GM12891 (cell line): ENCODE data around the gene SLC30A7.
"Not testable (repeated sequence)": the region's sequence is repeated elsewhere in the genome, so short reads cannot be mapped to it uniquely, and the experiment has no call there.

Source experiments
- DNase-seq: peaks from one replicate; pipeline ENCODE4 v3.0.0; 2011; ENCODE audit warnings: low spot score; ENCODE audit not compliant: insufficient read length
- FAIRE-seq: peaks from 2 replicates; lab custom pipeline; 2011; peaks lifted over from hg19 to GRCh38; lab: Jason Lieb, UNC
- PAX5 ChIP-seq: IDR thresholded peaks from 2 replicates; pipeline ENCODE4 v1.6.1; 2011; ENCODE audit warnings: low read length, moderate library complexity, mild to moderate bottlenecking; ENCODE audit not compliant: insufficient read depth, severe bottlenecking
- POLR2A ChIP-seq: IDR thresholded peaks from 2 replicates; pipeline ENCODE4 v1.6.1; 2011; ENCODE audit warnings: low read depth, low read length, control low read depth
- POLR2AphosphoS5 ChIP-seq: IDR thresholded peaks from 2 replicates; pipeline ENCODE4 v1.6.1; 2011; ENCODE audit warnings: low read depth, low read length, control low read depth
- POU2F2 ChIP-seq: IDR thresholded peaks from 2 replicates; pipeline ENCODE4 v1.6.1; 2011; ENCODE audit warnings: low read depth, mild to moderate bottlenecking, control low read depth, low read length, moderate library complexity
- SPI1 ChIP-seq: IDR thresholded peaks from 2 replicates; pipeline ENCODE4 v1.6.1; 2011; ENCODE audit warnings: low read depth, low read length, control low read depth
- TAF1 ChIP-seq: IDR thresholded peaks from 2 replicates; pipeline ENCODE4 v1.6.1; 2011; ENCODE audit warnings: low read depth, low read length, control low read depth

Gene SLC30A7

DNA sequence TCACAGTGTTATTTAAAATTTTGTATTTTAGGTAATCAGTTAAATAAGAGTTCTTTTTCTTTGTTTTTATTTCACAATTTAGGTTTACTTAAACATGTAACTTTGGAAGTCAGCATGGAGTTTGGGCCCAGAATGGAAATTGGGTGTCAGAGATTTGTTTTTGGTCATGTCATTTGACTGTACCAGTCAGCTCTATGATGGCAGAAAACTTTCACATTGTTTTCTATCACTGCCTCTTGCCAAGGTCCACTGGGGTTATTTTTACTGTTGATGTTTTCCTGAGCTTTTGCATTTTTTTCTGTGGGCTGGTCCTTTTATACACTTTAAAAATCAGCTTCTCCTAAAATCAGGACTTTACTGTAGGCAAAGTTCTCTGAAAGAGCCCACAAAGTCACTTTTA is 54.4 kb downstream of the SLC30A7 start:
- DNase-seq (no peak), FAIRE-seq (no peak)
- no peak for TF ChIP-seq POLR2A
- TF ChIP-seq POU2F2 = no peak
- TF ChIP-seq TAF1 = no peak
- no peak for TF ChIP-seq POLR2AphosphoS5
- no peak for TF ChIP-seq PAX5
- no peak for TF ChIP-seq SPI1

DNA sequence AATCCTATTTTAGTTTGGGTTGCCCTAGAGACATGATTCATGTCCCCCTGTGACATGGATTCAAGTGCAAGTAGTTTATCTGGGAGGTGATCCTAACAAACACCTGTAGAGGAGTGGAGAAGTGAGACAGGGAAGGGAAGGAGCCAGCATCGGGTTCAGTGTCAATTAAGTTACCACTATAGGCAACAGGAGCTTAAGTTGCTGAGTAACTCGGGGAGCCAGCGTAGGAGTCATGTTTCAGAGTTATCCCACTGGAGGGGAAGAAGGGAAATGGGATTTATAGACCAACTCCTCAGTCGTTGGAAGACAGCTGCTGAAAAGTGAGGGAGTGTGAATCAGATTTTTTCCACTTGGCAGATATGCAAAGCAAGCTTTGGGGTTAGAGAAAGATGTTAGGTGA is 54.9 kb downstream of the SLC30A7 start:
- TF ChIP-seq SPI1 = no peak
- no peak for TF ChIP-seq TAF1
- TF ChIP-seq POU2F2 = no peak
- TF ChIP-seq PAX5 = no peak
- TF ChIP-seq POLR2AphosphoS5 = no peak
- no peak for TF ChIP-seq POLR2A
- peak; percentile 66 for FAIRE-seq
- no peak for DNase-seq

DNA sequence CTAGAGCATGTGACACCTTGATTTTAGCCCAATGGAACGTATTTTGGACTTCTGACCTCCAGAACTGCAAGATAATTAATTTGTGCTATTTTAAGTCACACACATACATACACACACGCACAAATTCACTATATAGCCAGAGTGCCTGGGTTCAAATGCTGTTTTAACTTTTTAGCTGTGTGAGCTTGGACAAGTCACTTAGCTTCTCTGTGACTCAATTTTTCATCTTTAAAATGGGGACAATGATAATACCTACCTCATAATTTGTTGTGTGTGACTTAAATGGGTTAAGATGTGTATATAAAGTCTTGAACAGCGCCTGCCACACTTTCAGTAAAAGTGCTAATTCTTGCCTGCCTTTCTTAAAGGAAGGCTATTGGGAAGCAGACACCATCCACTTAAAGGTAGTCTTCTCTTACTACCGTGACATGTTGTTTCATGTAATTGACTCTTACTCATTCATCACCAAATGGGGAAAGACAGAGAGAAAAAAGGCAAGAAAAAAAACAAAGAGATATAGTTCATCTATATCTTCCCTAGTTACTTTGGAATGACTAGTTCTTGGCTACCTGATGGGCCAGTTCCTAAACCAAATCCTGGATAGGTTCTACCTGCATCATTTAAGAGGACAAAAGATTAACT is 56.3 kb downstream of the SLC30A7 start:
- TF ChIP-seq POU2F2 (no peak), SPI1 (no peak), POLR2A (no peak), TAF1 (no peak), PAX5 (no peak), POLR2AphosphoS5 (no peak)
- FAIRE-seq (peak; percentile 5), DNase-seq (no peak)

- peak; percentile 45 for FAIRE-seq
- not testable (repeated sequence) for DNase-seq
These were observed 57.1 kb downstream of the SLC30A7 start for GRCh38 chr1:100952970-100953369.

DNA sequence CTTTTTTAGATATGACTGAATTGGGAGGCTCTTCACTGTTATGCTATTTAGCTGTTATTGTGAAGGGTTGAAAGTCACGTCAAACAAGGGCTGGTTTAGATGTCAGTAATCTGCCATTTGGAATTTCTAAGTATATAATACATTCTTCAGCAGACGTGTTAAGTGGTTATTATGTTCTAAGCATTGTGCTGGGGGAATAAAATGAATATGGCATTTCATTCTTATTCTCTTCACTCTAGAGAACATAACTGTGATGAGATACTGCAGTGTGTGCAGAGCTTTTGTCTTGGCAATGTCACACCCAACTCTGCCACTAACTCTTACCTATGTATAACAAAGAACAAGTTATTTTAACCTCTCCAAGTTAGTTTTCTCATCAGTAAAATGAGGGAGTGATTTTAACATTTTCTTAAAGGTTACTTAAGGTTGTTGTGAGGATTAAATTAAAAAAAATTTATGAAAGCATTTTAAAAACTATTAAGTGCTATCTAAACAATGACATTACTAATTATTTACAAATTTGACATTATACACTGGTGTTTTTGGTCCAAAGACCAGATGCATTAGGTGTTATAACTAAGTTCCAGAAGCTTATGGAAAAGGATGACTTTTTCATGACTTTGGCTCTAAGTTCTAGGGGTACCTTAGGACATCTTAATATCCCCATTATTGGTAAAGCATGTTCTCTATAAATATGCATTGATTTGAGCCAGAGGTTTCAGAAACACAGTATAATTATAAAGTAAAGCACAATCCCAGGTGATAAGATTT is 58.3 kb downstream of the SLC30A7 start:
- FAIRE-seq (no peak), DNase-seq (no peak)
- TF ChIP-seq POLR2AphosphoS5 (no peak), SPI1 (no peak), POU2F2 (no peak), POLR2A (no peak)

- TF ChIP-seq PAX5 = no peak
- TF ChIP-seq POU2F2 = no peak
- TF ChIP-seq POLR2AphosphoS5 = no peak
- no peak for TF ChIP-seq POLR2A
- TF ChIP-seq SPI1 = no peak
- TF ChIP-seq TAF1 = no peak
- no peak for DNase-seq
- no peak for FAIRE-seq
These were observed 59.4 kb downstream of the SLC30A7 start for GRCh38 chr1:100955322-100955721.

- no peak for DNase-seq
- TF ChIP-seq POLR2AphosphoS5 (no peak), POLR2A (no peak), TAF1 (no peak), SPI1 (no peak), POU2F2 (no peak), PAX5 (no peak)
- no peak for FAIRE-seq
These were observed 63.7 kb downstream of the SLC30A7 start for GRCh38 chr1:100959502-100960060.

- no peak for TF ChIP-seq PAX5
- no peak for TF ChIP-seq POU2F2
- TF ChIP-seq TAF1 = no peak
- FAIRE-seq = no peak
- no peak for DNase-seq
These were observed 64.2 kb downstream of the SLC30A7 start for GRCh38 chr1:100960098-100960497.

DNA sequence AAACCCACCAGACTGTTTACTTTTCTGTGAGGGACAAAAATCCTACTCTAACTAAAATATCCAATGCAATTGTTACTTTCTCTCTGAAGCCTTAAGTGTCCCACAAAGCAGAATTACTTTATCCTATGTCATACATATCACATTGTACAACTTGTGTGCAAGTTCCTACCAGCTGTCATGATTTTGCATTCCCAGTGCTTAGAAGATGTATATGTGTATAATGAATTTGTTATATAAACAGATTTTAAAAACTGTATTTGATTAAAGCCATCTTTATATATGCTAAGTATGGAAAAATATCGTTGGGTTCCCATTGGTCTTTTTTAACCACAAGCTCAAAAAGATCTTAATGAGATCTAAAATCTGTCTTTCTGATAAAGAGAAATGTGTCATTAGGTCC is 72.7 kb downstream of the SLC30A7 start:
- FAIRE-seq (peak; percentile 33), DNase-seq (no peak)
- TF ChIP-seq PAX5 (no peak), TAF1 (no peak), POU2F2 (no peak), SPI1 (no peak)

DNA sequence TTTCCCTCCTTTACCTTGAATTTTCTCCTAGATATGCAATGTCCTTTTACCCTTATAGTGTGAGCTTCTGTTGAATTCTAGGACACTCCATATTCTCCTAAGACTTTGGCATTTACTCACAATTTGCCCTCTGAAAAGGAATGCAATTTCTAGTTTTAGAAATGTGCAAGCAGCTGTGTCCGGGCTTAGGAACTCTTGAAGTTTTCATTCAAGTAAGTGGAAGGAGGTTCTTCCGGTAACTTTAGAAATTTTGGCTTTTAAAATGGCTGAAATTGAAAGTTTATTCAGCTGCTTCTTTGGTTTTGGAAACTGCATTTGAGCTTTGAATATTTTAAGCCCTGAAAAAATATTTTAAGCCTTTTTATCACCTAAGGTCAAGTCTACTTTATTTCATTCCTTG is 73.4 kb downstream of the SLC30A7 start:
- DNase-seq (no peak), FAIRE-seq (no peak)

More for the DNA sequence above, 73.4 kb downstream of the SLC30A7 start:
- TF ChIP-seq POLR2A = no peak
- TF ChIP-seq POU2F2 = no peak
- TF ChIP-seq POLR2AphosphoS5 = no peak
- no peak for TF ChIP-seq PAX5
- TF ChIP-seq TAF1 = no peak
- TF ChIP-seq SPI1 = no peak
